K562 (cell line): ENCODE measurements around the gene LRIF1. TPM values are rescaled to one million over a fixed set of nuclear protein-coding genes. Genes with fewer than 3 reads are reported as not detected.
"Not testable (repeated sequence)": the region's sequence is repeated elsewhere in the genome, so short reads cannot be mapped to it uniquely, and the experiment has no call there.

Source experiments
- ATAC-seq: fragments of 200-7000 bp; cut with Tn5 transposase; 3 replicates; pipeline ENCODE4 v1.9.1; 2020; ENCODE audit warnings: moderate library complexity
- BruUV-seq: library from RNA; stranded (reverse); fragments of 400-500 nt; replicated peaks from 2 replicates; lab custom pipeline; 2021; lab: Mats Ljungman, UMichigan
- CTCF ChIA-PET: fragments of 300-600 bp; formaldehyde crosslinking; extraction: SDS; loops from one replicate; lab custom pipeline; 2021; ENCODE audit warnings: low intra/inter-chr PET ratio; lab: Yijun Ruan, JAX
- POLR2A ChIA-PET: fragments of 300-600, 350-650 bp; sonication (Branson Sonifier 250); formaldehyde crosslinking; extraction: SDS; loops from one replicate; lab custom pipeline; 2021; ENCODE audit warnings: antibody characterized with exemption, inconsistent platforms; lab: Yijun Ruan, JAX
- DNase-seq, 4 experiments: peaks; one replicate each; pipeline versions ENCODE4 v3.0.0 to v3.0.0-alpha.2; 2011 to 2018; ENCODE audit warnings: low spot score in 3 of 4, mixed read lengths in 3 of 4; ENCODE audit errors: extremely low read depth in 1 of 4
- FAIRE-seq: peaks from 2 replicates; lab custom pipeline; 2011; peaks lifted over from hg19 to GRCh38; lab: Jason Lieb, UNC
- H2AFZ ChIP-seq: 2 replicates; pipeline ENCODE4 v1.6.0; 2011; ENCODE audit warnings: low read depth, low read length, control low read depth, inconsistent platforms
- H3K27ac ChIP-seq: fragments of 200-600 bp; 3 replicates; pipeline ENCODE4 v1.8.0; 2011; ENCODE audit warnings: low read depth, mild to moderate bottlenecking, control low read depth, inconsistent platforms, low read length, moderate library complexity, mixed read lengths; ENCODE audit errors: extremely low read depth
- H3K27me3 ChIP-seq, 2 experiments: fragments of 300-600 bp in 1 of 2; 2 replicates in 1 of 2; 3 replicates in 1 of 2; pipeline versions ENCODE4 v1.6.0 to v1.8.0; 2011; ENCODE audit warnings: inconsistent platforms in 2 of 2, low read length in 2 of 2, mild to moderate bottlenecking in 1 of 2, mixed read lengths in 1 of 2, moderate library complexity in 1 of 2; ENCODE audit not compliant: control insufficient read depth in 2 of 2, insufficient read depth in 2 of 2
- H3K36me3 ChIP-seq: fragments of 300-600 bp; 3 replicates; pipeline ENCODE4 v1.8.0; 2011; ENCODE audit warnings: mild to moderate bottlenecking, low read length, inconsistent platforms; ENCODE audit not compliant: control insufficient read depth, insufficient read depth
- H3K4me1 ChIP-seq, 2 experiments: fragments of 200-600 bp in 1 of 2; replicated peaks in 1 of 2; 2 replicates in 1 of 2; 3 replicates in 1 of 2; pipeline versions ENCODE4 v1.5.1 to v1.8.0; 2011; ENCODE audit warnings: inconsistent platforms in 2 of 2, low read length in 2 of 2, mild to moderate bottlenecking in 1 of 2, mixed read lengths in 1 of 2, moderate library complexity in 1 of 2; ENCODE audit not compliant: control insufficient read depth in 2 of 2, insufficient read depth in 2 of 2
- H3K4me2 ChIP-seq: 2 replicates; pipeline ENCODE4 v1.6.1; 2011; ENCODE audit warnings: low read length, control low read depth, inconsistent platforms, mixed read lengths; ENCODE audit not compliant: insufficient read depth
- H3K4me3 ChIP-seq: fragments of 200-600 bp; sonication (generic), shearing (Covaris generic); 2 replicates; pipeline ENCODE4 v1.5.1; 2016; ENCODE audit warnings: control low read depth, inconsistent platforms
- H3K79me2 ChIP-seq: fragments of 200-600 bp; 3 replicates; pipeline ENCODE4 v1.8.0; 2011; ENCODE audit warnings: low read length, inconsistent platforms; ENCODE audit not compliant: control insufficient read depth, insufficient read depth
- H3K9ac ChIP-seq, 2 experiments: 2 replicates each; pipeline versions ENCODE4 v1.6.0 to v1.6.1; 2011; ENCODE audit warnings: low read depth in 2 of 2, low read length in 2 of 2, control low read depth in 1 of 2, inconsistent platforms in 1 of 2, mild to moderate bottlenecking in 1 of 2, mixed read lengths in 1 of 2; ENCODE audit not compliant: insufficient read depth in 1 of 2
- H3K9me1 ChIP-seq: one replicate; pipeline ENCODE4 v1.6.0; 2011; ENCODE audit warnings: inconsistent platforms, mild to moderate bottlenecking, low read length, moderate library complexity; ENCODE audit not compliant: control insufficient read depth, insufficient read depth
- H3K9me3 ChIP-seq: replicated peaks from 2 replicates; pipeline ENCODE4 v1.5.1; 2011; ENCODE audit warnings: low read depth, low read length, inconsistent platforms; ENCODE audit not compliant: control insufficient read depth, insufficient read depth
- H4K20me1 ChIP-seq: replicated peaks from 2 replicates; pipeline ENCODE4 v1.6.1; 2011; ENCODE audit warnings: low read length, inconsistent platforms, mixed read lengths; ENCODE audit not compliant: control insufficient read depth, insufficient read depth
- BCOR ChIP-seq: fragments of 450-650 bp; IDR thresholded peaks from 2 replicates; pipeline ENCODE4 v1.6.1; 2016
- COPS2 ChIP-seq: fragments of 450-650 bp; conservative IDR thresholded peaks from 2 replicates; pipeline ENCODE4 v1.6.1; 2016; ENCODE audit warnings: mild to moderate bottlenecking, moderate library complexity
- ELK1 ChIP-seq: sonication (generic); formaldehyde crosslinking; IDR thresholded peaks from 2 replicates; pipeline ENCODE4 v1.8.1; 2022; ENCODE audit warnings: missing genetic modification reagents
- EP300 ChIP-seq: IDR thresholded peaks from 2 replicates; pipeline ENCODE4 v1.6.1; 2012; ENCODE audit warnings: low read length, improper control_type of control experiment
- HDAC2 ChIP-seq: fragments of 450-650 bp; IDR thresholded peaks from 2 replicates; pipeline ENCODE4 v1.6.1; 2016; ENCODE audit warnings: mild to moderate bottlenecking
- KDM1A ChIP-seq, 2 experiments: fragments of 450-650 bp; IDR thresholded peaks; 2 replicates each; pipeline ENCODE4 v1.6.1; 2016; ENCODE audit warnings: mild to moderate bottlenecking in 2 of 2
- MYNN ChIP-seq, 2 experiments: sonication (generic); formaldehyde crosslinking in 1 of 2; IDR thresholded peaks; 2 replicates each; pipeline versions ENCODE4 v1.5.0 to v1.6.1; 2016 to 2020; ENCODE audit warnings: antibody characterized with exemption in 1 of 2, missing genetic modification reagents in 1 of 2
- PURB ChIP-seq: sonication (generic); formaldehyde crosslinking; IDR thresholded peaks from 2 replicates; pipeline ENCODE4 v1.9.0; 2021; ENCODE audit warnings: low read depth, mild to moderate bottlenecking, missing genetic modification reagents
- RBM25 ChIP-seq: fragments of 200-400 bp; formaldehyde crosslinking; IDR thresholded peaks from 2 replicates; pipeline ENCODE4 v1.6.1; 2018; ENCODE audit warnings: low read length, low read depth, moderate library complexity; ENCODE audit not compliant: severe bottlenecking
- SMARCA5 ChIP-seq: fragments of 450-650 bp; IDR thresholded peaks from 2 replicates; pipeline ENCODE4 v1.6.1; 2016
- ZBTB17 ChIP-seq: fragments of 450-650 bp; formaldehyde crosslinking; IDR thresholded peaks from 2 replicates; pipeline ENCODE4 v1.4.0; 2020; ENCODE audit warnings: mild to moderate bottlenecking
- ZNF146 ChIP-seq: IDR thresholded peaks from one replicate; pipeline ENCODE4 v1.6.1; 2018; ENCODE audit warnings: missing compliant biosample characterization; ENCODE audit not compliant: unreplicated experiment
- ZNF57 ChIP-seq: fragments of 450-650 bp; formaldehyde crosslinking; IDR thresholded peaks from 2 replicates; pipeline ENCODE4 v1.4.0; 2020; ENCODE audit warnings: mild to moderate bottlenecking, moderate library complexity
- ZNF584 ChIP-seq: fragments of 200-800 bp; sonication (Bioruptor generic); IDR thresholded peaks from 2 replicates; pipeline ENCODE4 v1.6.1; 2016; ENCODE audit warnings: low read depth, mild to moderate bottlenecking, missing genetic modification characterization, missing compliant biosample characterization
- ZNF766 ChIP-seq: fragments of 200-800 bp; sonication (Bioruptor generic); conservative IDR thresholded peaks from 2 replicates; pipeline ENCODE4 v1.6.1; 2016; ENCODE audit warnings: missing genetic modification characterization, missing compliant biosample characterization
- WGBS: fragments of 100-300 bp; shearing (Covaris generic); methylation state at CpG from one replicate; pipeline ENCODE4 v1.1.6; 2016; ENCODE audit warnings: low coverage, mixed read lengths; ENCODE audit not compliant: insufficient coverage; ENCODE audit errors: missing lambda C conversion rate; 5-methylcytosine and 5-hydroxymethylcytosine counted together
- in situ Hi-C: fragments of 300-500 bp; cut with MboI; formaldehyde crosslinking; loops from 4 replicates; pipeline ENCODE4 v1.15.0; 2018; ENCODE audit warnings: inconsistent platforms, mixed read lengths
- intact Hi-C: fragments of 100-400 bp; cut with micrococcal nuclease; formaldehyde crosslinking; loops from 2 replicates; pipeline ENCODE4 v1.14.2; 2022
- polyA plus RNA-seq, 8 experiments: library from polyadenylated mRNA; depleted of rRNA in 4 of 8; stranded (reverse) in 5 of 8; unstranded in 3 of 8; fragments of >200 nt; fragmentation: Nextera tagmentation in 2 of 8; fragmentation: Illumina TruSeq in 1 of 8; extraction: Ambion mirVana in 2 of 8; extraction: Trizol in 1 of 8; gene quantifications; 2 replicates each; pipeline versions ENCODE4 v1.2.1 to v1.2.3, GENCODE V29; 2011 to 2014; ENCODE audit warnings: inconsistent platforms in 1 of 8, missing spikeins in 1 of 8
- total RNA-seq, 7 experiments: library from RNA; depleted of rRNA in 6 of 7; stranded (reverse); fragments of >200 nt in 6 of 7; fragmentation: Illumina TruSeq in 2 of 7; extraction: Trizol in 2 of 7; gene quantifications; 2 replicates each; pipeline versions ENCODE4 v1.2.1 to v1.2.3, GENCODE V29; 2011 to 2021; ENCODE audit warnings: low replicate concordance in 1 of 7
- TF ChIP-seq, protein P1 (sequence below): fragments of 450-650 bp; formaldehyde crosslinking; IDR thresholded peaks from 2 replicates; pipeline ENCODE4 v1.4.0; 2020; ENCODE audit warnings: mild to moderate bottlenecking, moderate library complexity

Gene LRIF1
- total and polyA plus RNA-seq, 9 of the 15 experiments (the other 6 are each of a cell fraction or from before 2014, with no cell fraction given): 35.6 to 88.8 (median 74.1) TPM

GRCh38 chr1:110931097-110931496 lies 32.6 kb downstream of the LRIF1 start:
- 81% methylated on average over 3 of the region's 3 CpGs for WGBS
- POLR2A ChIA-PET, H2AFZ ChIP-seq, H3K9me3 ChIP-seq, H3K4me2 ChIP-seq, H3K9ac ChIP-seq, in situ Hi-C loops, FAIRE-seq, intact Hi-C loops, DNase-seq, ATAC-seq, H3K36me3 ChIP-seq, H3K4me1 ChIP-seq, H3K27ac ChIP-seq, H3K27me3 ChIP-seq, H3K79me2 ChIP-seq, H4K20me1 ChIP-seq, CTCF ChIA-PET, BruUV-seq, H3K9me1 ChIP-seq, H3K4me3 ChIP-seq: not testable (repeated sequence)
- TF ChIP-seq SMARCA5 (peak; percentile 81; the same call in 1 of the 2 replicates), KDM1A (IDR thresholded peaks at IDR 0.05) (peak; percentile 63 to 78), RBM25 (peak; percentile 20), BCOR (peak; percentile 94), ZNF146 (peak; percentile 97), HDAC2 (peak; percentile 59)

DNA sequence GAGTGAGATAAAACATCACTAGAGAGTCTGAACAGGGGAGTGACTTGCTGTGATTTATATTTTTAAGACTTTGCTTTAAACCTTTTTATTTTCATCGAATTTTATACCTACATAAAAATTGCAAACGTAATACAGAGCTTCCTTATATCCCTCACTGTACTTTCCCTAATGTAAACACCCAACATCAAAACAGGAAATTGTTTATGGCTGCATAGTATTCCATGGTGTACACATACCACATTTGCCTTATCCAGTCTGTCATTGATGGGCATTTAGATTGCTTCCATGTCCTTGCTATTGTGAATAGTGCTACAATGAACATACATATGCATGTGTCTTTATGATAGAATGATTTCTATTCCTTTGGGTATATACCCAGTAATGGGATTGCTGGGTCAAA lies 34.8 kb downstream of the LRIF1 start:
- no peak overlapping the region for H3K27ac ChIP-seq
- no peak overlapping the region for H2AFZ ChIP-seq
- H3K4me1 ChIP-seq: peaks cover 0 to 3% of the 10 kb centered on the region in 2 experiments; a peak in 1 of 5 replicates
- H3K9me3 ChIP-seq: no peaks in the 10 kb centered on the region
- H3K9me1 ChIP-seq: no peaks in the 10 kb centered on the region
- WGBS: 4% methylated on average over 2 of the region's 2 CpGs
- BruUV-seq: no TSS peak
- ATAC-seq (no peak), DNase-seq (no peak), FAIRE-seq (no peak)
- no peaks in the 10 kb centered on the region for H3K27me3 ChIP-seq
- H3K36me3 ChIP-seq: no peaks in the 10 kb centered on the region
- no peak overlapping the region for H3K4me3 ChIP-seq
- no peaks in the 10 kb centered on the region for H4K20me1 ChIP-seq
- H3K4me2 ChIP-seq: no peak overlapping the region
- CTCF ChIA-PET: no interaction called here
- POLR2A ChIA-PET: no interaction called here
- H3K9ac ChIP-seq: no peak overlapping the region
- intact Hi-C loops (no loop called here), in situ Hi-C loops (no loop called here)
- no peaks in the 10 kb centered on the region for H3K79me2 ChIP-seq
- TF ChIP-seq ZNF57: no peak
- no peak for TF ChIP-seq ZNF766 (CRISPR knock-in tag)
- TF ChIP-seq MYNN (IDR thresholded peaks at IDR 0.05): no peak
- TF ChIP-seq MYNN (CRISPR knock-in tag; IDR thresholded peaks at IDR 0.05): no peak
- no peak for TF ChIP-seq COPS2
- no peak for TF ChIP-seq EP300
- TF ChIP-seq ZBTB17 (CRISPR knock-in tag): no peak
- TF ChIP-seq, protein P1, sequence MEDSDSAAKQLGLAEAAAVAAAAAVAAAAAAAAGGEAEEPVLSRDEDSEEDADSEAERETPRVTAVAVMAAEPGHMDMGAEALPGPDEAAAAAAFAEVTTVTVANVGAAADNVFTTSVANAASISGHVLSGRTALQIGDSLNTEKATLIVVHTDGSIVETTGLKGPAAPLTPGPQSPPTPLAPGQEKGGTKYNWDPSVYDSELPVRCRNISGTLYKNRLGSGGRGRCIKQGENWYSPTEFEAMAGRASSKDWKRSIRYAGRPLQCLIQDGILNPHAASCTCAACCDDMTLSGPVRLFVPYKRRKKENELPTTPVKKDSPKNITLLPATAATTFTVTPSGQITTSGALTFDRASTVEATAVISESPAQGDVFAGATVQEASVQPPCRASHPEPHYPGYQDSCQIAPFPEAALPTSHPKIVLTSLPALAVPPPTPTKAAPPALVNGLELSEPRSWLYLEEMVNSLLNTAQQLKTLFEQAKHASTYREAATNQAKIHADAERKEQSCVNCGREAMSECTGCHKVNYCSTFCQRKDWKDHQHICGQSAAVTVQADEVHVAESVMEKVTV: no peak
- no peak for TF ChIP-seq PURB (CRISPR knock-in tag)
- no peak for TF ChIP-seq ZNF584
- TF ChIP-seq ELK1 (CRISPR knock-in tag): no peak
